Measurements from ENCODE around the gene FYN.

Gene FYN

GRCh38 chr6:111818539-111819226, 54.6 kb downstream of the FYN start:
- H3K4me3 ChIP-seq (ENCODE audit: low read depth, low read length) = no peak overlapping the region
- TF ChIP-seq, protein P1, sequence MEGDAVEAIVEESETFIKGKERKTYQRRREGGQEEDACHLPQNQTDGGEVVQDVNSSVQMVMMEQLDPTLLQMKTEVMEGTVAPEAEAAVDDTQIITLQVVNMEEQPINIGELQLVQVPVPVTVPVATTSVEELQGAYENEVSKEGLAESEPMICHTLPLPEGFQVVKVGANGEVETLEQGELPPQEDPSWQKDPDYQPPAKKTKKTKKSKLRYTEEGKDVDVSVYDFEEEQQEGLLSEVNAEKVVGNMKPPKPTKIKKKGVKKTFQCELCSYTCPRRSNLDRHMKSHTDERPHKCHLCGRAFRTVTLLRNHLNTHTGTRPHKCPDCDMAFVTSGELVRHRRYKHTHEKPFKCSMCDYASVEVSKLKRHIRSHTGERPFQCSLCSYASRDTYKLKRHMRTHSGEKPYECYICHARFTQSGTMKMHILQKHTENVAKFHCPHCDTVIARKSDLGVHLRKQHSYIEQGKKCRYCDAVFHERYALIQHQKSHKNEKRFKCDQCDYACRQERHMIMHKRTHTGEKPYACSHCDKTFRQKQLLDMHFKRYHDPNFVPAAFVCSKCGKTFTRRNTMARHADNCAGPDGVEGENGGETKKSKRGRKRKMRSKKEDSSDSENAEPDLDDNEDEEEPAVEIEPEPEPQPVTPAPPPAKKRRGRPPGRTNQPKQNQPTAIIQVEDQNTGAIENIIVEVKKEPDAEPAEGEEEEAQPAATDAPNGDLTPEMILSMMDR (IDR thresholded peaks at IDR 0.05; ENCODE audit: low read depth, low read length) = no peak
- no peaks in the 10 kb centered on the region for H3K36me3 ChIP-seq
- DNase-seq = no peak
- no peak overlapping the region for H3K27ac ChIP-seq
- H3K27me3 ChIP-seq (ENCODE audit: insufficient read depth, low read depth, severe bottlenecking) = no peaks in the 10 kb centered on the region
- H3K9me3 ChIP-seq (ENCODE audit: severe bottlenecking) = no peaks in the 10 kb centered on the region

DNA sequence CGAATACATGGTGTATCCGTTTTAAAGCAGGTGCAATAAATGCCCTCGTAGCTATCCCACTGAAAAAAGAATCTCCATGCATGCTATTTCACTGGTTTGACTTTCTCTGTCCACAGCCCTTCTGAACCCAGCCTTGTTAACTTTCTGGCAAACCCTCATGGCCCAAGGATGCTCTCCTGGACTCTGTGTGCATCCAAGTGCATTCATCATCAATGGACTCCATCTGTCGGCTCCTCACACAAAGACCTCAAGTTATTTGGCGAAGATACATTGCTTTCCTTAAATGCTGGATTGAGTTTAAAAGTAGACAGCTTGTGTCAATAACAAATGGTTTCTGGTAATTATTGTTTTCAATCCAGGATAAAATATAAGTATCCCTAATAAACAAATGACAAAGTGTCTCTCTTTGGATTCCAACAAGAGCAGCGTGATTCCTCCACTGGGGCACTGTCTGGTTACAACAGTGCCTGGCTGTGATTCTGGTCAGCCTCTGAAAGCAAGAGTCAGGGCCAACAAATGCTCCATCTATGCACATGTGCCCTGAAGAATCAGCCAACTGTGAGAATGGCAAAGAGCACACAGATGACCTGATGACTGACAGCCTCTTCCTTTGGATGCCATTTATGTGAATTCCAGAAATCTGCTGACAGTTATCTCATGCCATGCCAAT, 55.7 kb downstream of the FYN start:
- TF ChIP-seq, protein P1 (IDR thresholded peaks at IDR 0.05; ENCODE audit: low read depth, low read length) = no peak
- Histone ChIP-seq H3K4me3 (ENCODE audit: low read depth, low read length) (no peak overlapping the region), H3K9me3 (ENCODE audit: severe bottlenecking) (no peaks in the 10 kb centered on the region), H3K27me3 (ENCODE audit: insufficient read depth, low read depth, severe bottlenecking) (no peaks in the 10 kb centered on the region), H3K36me3 (no peaks in the 10 kb centered on the region; the same call in 1 of the 2 replicates), H3K27ac (no peak overlapping the region)
- DNase-seq = no peak

DNA sequence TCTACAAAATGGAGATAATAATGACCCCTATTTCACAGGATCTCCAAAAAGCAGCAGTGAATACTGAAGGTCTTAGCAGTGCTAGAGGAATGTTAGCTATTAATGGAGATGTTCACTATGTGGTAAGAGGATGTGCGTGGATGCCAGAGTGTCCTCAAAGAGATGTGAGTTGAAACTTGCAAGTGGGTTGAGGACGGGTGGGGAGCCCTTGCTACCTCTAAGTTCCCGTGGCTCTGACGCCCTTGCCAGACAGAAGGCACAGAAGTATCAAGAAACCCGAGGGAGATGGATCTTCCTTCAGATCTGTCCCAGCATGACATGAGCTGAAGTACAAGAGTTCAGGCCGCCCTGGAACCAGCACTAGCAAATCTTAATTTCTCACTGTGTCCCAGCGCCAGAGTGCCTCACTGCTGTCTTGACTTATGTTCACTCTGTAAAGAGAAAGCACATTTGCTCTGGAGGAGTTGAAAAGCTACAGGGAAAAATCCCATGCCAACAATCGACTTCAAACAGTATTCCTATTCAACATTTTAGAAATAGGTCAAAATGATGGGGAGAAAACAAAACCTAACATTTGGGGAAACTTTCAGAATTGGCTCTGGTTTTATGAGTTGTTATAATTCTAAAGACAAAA, 59.5 kb downstream of the FYN start:
- DNase-seq = no peak
- no peaks in the 10 kb centered on the region; the same call in 1 of the 2 replicates for H3K36me3 ChIP-seq
- no peak overlapping the region for H3K4me3 ChIP-seq (ENCODE audit: low read depth, low read length)
- H3K27ac ChIP-seq = no peak overlapping the region
- no peaks in the 10 kb centered on the region for H3K9me3 ChIP-seq (ENCODE audit: severe bottlenecking)
- no peaks in the 10 kb centered on the region for H3K27me3 ChIP-seq (ENCODE audit: insufficient read depth, low read depth, severe bottlenecking)
- TF ChIP-seq, protein P1 (IDR thresholded peaks at IDR 0.05; ENCODE audit: low read depth, low read length) = no peak

GRCh38 chr6:111813237-111813636, 60.0 kb downstream of the FYN start:
- DNase-seq = no peak
- no peaks in the 10 kb centered on the region for H3K27me3 ChIP-seq (ENCODE audit: insufficient read depth, low read depth, severe bottlenecking)
- no peak overlapping the region for H3K4me3 ChIP-seq (ENCODE audit: low read depth, low read length)

DNA sequence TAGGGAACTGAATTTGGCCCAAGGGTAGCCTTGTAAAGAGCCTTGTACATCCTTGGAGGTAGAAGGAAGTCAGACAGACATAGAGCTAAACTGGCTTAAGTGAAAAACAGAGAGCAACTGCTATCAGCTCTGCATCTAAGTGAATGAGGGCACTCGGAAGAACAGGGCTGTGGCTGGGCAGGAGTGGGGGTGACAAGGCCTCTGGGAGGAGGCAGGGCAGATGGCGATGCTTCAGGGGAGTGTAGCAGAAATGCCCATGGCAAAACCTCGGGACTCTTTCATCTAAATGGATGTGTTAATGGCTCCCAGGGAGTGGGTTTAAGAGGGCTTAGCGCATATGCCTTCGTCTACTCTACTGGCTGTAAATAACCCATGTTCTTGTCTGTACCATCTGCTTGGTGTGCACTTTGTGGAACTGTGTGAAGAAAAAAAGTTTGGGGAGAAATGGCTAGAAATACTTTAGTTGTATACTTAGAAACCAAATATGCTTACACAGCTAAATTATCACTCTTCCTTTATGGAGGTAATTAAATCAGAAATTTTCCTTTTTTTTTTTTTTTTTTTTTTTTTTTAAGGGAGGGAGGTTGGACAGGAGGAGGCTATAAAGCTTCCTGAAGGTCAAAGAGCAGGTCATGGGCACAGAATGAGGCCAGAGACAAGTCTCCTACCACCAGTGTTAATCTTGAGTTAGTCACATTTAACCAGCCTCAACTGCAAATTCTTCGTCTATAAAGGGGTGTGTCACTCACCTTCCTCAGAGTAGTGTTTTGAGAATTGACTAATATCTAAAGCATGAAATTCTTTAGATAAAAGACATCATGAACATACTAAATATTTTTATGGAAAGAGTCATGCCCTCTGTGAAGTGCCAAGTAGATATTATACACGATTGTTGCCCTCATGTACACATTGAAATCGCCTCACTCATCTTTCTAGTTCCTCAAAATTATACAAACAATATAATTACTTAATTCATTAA, 60.9 kb downstream of the FYN start:
- no peaks in the 10 kb centered on the region for H3K27me3 ChIP-seq (ENCODE audit: insufficient read depth, low read depth, severe bottlenecking)
- H3K27ac ChIP-seq = peak overlapping the region; percentile 37
- DNase-seq = peak; percentile 82
- no peaks in the 10 kb centered on the region for H3K9me3 ChIP-seq (ENCODE audit: severe bottlenecking)
- H3K36me3 ChIP-seq = no peaks in the 10 kb centered on the region; the same call in 1 of the 2 replicates
- TF ChIP-seq, protein P1 (IDR thresholded peaks at IDR 0.05; ENCODE audit: low read depth, low read length) = no peak
- H3K4me3 ChIP-seq (ENCODE audit: low read depth, low read length) = no peak overlapping the region

More at GRCh38 chr6:111813237-111813636, 60.0 kb downstream of the FYN start:
- TF ChIP-seq, protein P1 (IDR thresholded peaks at IDR 0.05; ENCODE audit: low read depth, low read length) = no peak
- H3K36me3 ChIP-seq = no peaks in the 10 kb centered on the region; the same call in 1 of the 2 replicates
- H3K9me3 ChIP-seq (ENCODE audit: severe bottlenecking) = no peaks in the 10 kb centered on the region
- H3K27ac ChIP-seq = peak overlapping the region; percentile 1; the same call in 1 of the 2 replicates
